HL-60 (cell line): ENCODE data around the gene TMSB10.

Experiments
- DNase-seq, 2 experiments: peaks; one replicate each; pipeline ENCODE4 v3.0.0-alpha.2; 2010 to 2020; ENCODE audit warnings: low read depth in 1 of 2, low spot score in 1 of 2
- H3K27ac ChIP-seq: fragments of 250-450 bp; sonication (Bioruptor Pico); replicated peaks from 2 replicates; pipeline ENCODE4 v1.5.1; 2020; ENCODE audit warnings: mild to moderate bottlenecking, moderate library complexity
- H3K27me3 ChIP-seq: fragments of 250-450 bp; sonication (Bioruptor Pico); 2 replicates; pipeline ENCODE4 v1.5.1; 2021; ENCODE audit warnings: mild to moderate bottlenecking, moderate library complexity; ENCODE audit not compliant: insufficient read depth, poor library complexity, severe bottlenecking
- H3K4me3 ChIP-seq: replicated peaks from 2 replicates; pipeline ENCODE4 v1.5.1; 2011; ENCODE audit warnings: mild to moderate bottlenecking, control low read depth, low read length; ENCODE audit not compliant: insufficient read depth
- GABPA ChIP-seq: IDR thresholded peaks from 2 replicates; pipeline ENCODE4 v1.6.1; 2012; ENCODE audit warnings: low read depth
- POLR2AphosphoS5 ChIP-seq: IDR thresholded peaks from 2 replicates; pipeline ENCODE4 v1.6.1; 2012; ENCODE audit warnings: low read depth
- SPI1 ChIP-seq: IDR thresholded peaks from 2 replicates; pipeline ENCODE4 v1.6.1; 2012; ENCODE audit warnings: low read depth, mild to moderate bottlenecking, borderline replicate concordance
- TF ChIP-seq, protein P1 (sequence below): IDR thresholded peaks from one replicate; pipeline ENCODE4 v1.5.1; 2011; ENCODE audit warnings: low read length, control low read depth, inconsistent platforms; ENCODE audit not compliant: insufficient read depth
- TF ChIP-seq, protein P2 (sequence below): IDR thresholded peaks from 2 replicates; pipeline ENCODE4 v1.6.1; 2012; ENCODE audit warnings: low read depth; ENCODE audit not compliant: insufficient replicate concordance

Gene TMSB10

DNA sequence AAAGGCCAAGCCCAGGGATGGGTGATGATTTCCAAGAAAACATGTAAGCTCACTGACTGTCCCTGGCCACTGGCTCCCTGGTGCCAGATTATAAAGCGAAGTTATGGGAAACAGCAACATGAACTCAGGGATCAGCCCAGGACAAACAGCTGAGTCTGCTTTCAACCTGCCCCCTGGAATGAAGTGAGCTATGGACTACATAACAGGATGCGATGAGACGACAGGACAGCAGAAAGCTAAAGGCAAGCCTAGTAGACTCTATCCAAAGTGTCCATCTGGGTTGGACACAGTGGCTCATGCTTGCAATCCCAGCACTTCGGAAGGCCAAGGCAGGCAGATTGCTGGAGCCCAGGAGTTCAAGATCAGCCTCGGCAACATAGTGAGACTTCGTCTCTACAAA, 48.9 kb downstream of the TMSB10 start:
- no peak overlapping the region for H3K27ac ChIP-seq

More for the DNA sequence above, 48.9 kb downstream of the TMSB10 start:
- no peak overlapping the region for H3K4me3 ChIP-seq
- TF ChIP-seq, protein P1, sequence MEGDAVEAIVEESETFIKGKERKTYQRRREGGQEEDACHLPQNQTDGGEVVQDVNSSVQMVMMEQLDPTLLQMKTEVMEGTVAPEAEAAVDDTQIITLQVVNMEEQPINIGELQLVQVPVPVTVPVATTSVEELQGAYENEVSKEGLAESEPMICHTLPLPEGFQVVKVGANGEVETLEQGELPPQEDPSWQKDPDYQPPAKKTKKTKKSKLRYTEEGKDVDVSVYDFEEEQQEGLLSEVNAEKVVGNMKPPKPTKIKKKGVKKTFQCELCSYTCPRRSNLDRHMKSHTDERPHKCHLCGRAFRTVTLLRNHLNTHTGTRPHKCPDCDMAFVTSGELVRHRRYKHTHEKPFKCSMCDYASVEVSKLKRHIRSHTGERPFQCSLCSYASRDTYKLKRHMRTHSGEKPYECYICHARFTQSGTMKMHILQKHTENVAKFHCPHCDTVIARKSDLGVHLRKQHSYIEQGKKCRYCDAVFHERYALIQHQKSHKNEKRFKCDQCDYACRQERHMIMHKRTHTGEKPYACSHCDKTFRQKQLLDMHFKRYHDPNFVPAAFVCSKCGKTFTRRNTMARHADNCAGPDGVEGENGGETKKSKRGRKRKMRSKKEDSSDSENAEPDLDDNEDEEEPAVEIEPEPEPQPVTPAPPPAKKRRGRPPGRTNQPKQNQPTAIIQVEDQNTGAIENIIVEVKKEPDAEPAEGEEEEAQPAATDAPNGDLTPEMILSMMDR: no peak
- TF ChIP-seq, protein P2, sequence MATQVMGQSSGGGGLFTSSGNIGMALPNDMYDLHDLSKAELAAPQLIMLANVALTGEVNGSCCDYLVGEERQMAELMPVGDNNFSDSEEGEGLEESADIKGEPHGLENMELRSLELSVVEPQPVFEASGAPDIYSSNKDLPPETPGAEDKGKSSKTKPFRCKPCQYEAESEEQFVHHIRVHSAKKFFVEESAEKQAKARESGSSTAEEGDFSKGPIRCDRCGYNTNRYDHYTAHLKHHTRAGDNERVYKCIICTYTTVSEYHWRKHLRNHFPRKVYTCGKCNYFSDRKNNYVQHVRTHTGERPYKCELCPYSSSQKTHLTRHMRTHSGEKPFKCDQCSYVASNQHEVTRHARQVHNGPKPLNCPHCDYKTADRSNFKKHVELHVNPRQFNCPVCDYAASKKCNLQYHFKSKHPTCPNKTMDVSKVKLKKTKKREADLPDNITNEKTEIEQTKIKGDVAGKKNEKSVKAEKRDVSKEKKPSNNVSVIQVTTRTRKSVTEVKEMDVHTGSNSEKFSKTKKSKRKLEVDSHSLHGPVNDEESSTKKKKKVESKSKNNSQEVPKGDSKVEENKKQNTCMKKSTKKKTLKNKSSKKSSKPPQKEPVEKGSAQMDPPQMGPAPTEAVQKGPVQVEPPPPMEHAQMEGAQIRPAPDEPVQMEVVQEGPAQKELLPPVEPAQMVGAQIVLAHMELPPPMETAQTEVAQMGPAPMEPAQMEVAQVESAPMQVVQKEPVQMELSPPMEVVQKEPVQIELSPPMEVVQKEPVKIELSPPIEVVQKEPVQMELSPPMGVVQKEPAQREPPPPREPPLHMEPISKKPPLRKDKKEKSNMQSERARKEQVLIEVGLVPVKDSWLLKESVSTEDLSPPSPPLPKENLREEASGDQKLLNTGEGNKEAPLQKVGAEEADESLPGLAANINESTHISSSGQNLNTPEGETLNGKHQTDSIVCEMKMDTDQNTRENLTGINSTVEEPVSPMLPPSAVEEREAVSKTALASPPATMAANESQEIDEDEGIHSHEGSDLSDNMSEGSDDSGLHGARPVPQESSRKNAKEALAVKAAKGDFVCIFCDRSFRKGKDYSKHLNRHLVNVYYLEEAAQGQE: no peak
- TF ChIP-seq POLR2AphosphoS5 (no peak), GABPA (no peak), SPI1 (no peak)
- no peaks in the 10 kb centered on the region for H3K27me3 ChIP-seq
- DNase-seq: no peak
